Transverse colon (tissue), 4 donors: ENCODE data around the gene TLK1.

Experiments used
- POLR2A ChIP-seq: fragments of 450-650 bp; IDR thresholded peaks from one replicate; pipeline ENCODE4 v1.6.1; 2016; ENCODE audit warnings: antibody characterized with exemption, mild to moderate bottlenecking, moderate library complexity
- POLR2AphosphoS5 ChIP-seq, 3 donors: sonication (generic); formaldehyde crosslinking; IDR thresholded peaks; one replicate each; pipeline ENCODE4 v1.6.1; 2016; ENCODE audit warnings: antibody characterized with exemption in 3 of 3
- TF ChIP-seq, protein P1 (sequence below), 5 experiments: fragments of 200-600 bp in 3 of 5; fragments of 450-650 bp in 2 of 5; sonication (generic) in 3 of 5; IDR thresholded peaks; 1 replicate in 2 of 5; 2 replicates in 3 of 5; pipeline ENCODE4 v1.5.1; 2016 to 2017; ENCODE audit warnings: antibody characterized with exemption in 5 of 5, inconsistent platforms in 3 of 5, mild to moderate bottlenecking in 2 of 5, moderate library complexity in 1 of 5

- TF ChIP-seq, protein P1, sequence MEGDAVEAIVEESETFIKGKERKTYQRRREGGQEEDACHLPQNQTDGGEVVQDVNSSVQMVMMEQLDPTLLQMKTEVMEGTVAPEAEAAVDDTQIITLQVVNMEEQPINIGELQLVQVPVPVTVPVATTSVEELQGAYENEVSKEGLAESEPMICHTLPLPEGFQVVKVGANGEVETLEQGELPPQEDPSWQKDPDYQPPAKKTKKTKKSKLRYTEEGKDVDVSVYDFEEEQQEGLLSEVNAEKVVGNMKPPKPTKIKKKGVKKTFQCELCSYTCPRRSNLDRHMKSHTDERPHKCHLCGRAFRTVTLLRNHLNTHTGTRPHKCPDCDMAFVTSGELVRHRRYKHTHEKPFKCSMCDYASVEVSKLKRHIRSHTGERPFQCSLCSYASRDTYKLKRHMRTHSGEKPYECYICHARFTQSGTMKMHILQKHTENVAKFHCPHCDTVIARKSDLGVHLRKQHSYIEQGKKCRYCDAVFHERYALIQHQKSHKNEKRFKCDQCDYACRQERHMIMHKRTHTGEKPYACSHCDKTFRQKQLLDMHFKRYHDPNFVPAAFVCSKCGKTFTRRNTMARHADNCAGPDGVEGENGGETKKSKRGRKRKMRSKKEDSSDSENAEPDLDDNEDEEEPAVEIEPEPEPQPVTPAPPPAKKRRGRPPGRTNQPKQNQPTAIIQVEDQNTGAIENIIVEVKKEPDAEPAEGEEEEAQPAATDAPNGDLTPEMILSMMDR (IDR thresholded peaks at IDR 0.05) = no peak
- no peak for TF ChIP-seq POLR2AphosphoS5 (IDR thresholded peaks at IDR 0.05)
- TF ChIP-seq POLR2A = no peak
These were observed 193.1 kb downstream of the TLK1 start for GRCh38 chr2:170967553-170967952.
